Osteocyte (in vitro differentiated cells): Measurements from ENCODE around the gene ASCC1. TPM values are rescaled to one million over a fixed set of nuclear protein-coding genes. Genes with fewer than 3 reads are reported as not detected.

Experiments used
- DNase-seq: peaks from one replicate; pipeline ENCODE4 v3.0.0; 2021; ENCODE audit warnings: mixed read lengths; ENCODE audit not compliant: unreplicated experiment; ENCODE audit errors: extremely low spot score
- H3K27ac Mint-ChIP-seq: one replicate; pipeline ENCODE4 v1.8.0; 2021; ENCODE audit warnings: mild to moderate bottlenecking, mixed read lengths; ENCODE audit not compliant: unreplicated experiment
- H3K27me3 Mint-ChIP-seq: one replicate; pipeline ENCODE4 v1.8.0; 2021; ENCODE audit warnings: mixed read lengths; ENCODE audit not compliant: unreplicated experiment
- H3K36me3 Mint-ChIP-seq: one replicate; pipeline ENCODE4 v1.8.0; 2021; ENCODE audit warnings: mixed read lengths; ENCODE audit not compliant: unreplicated experiment
- H3K4me1 Mint-ChIP-seq: one replicate; pipeline ENCODE4 v1.8.0; 2021; ENCODE audit warnings: mixed read lengths; ENCODE audit not compliant: unreplicated experiment
- H3K4me3 Mint-ChIP-seq: one replicate; pipeline ENCODE4 v1.8.0; 2021; ENCODE audit warnings: mild to moderate bottlenecking, moderate library complexity, mixed read lengths; ENCODE audit not compliant: unreplicated experiment
- H3K9me3 Mint-ChIP-seq: one replicate; pipeline ENCODE4 v1.8.0; 2021; ENCODE audit warnings: mixed read lengths; ENCODE audit not compliant: unreplicated experiment
- total RNA-seq: library from RNA; stranded (reverse); gene quantifications from 2 replicates; pipeline ENCODE4 v1.2.1, GENCODE V29; 2021
- TF ChIP-seq, protein P1 (sequence below): fragments of 200-600 bp; sonication (generic); IDR thresholded peaks from 2 replicates; pipeline ENCODE4 v1.5.0; 2021; ENCODE audit warnings: antibody characterized with exemption, mild to moderate bottlenecking, moderate library complexity

The ASCC1 gene
- total RNA-seq, 1 donor from 2014 or later: 39.1 TPM

GRCh38 chr10:72171175-72171630, 44.9 kb downstream of the ASCC1 start:
- Mint-ChIP-seq H3K4me1 (peaks cover 24% of the 10 kb centered on the region), H3K27ac (peak overlapping the region; percentile 78), H3K4me3 (no peak overlapping the region), H3K27me3 (no peaks in the 10 kb centered on the region), H3K36me3 (peaks cover 7% of the 10 kb centered on the region), H3K9me3 (no peaks in the 10 kb centered on the region)
- DNase-seq: no peak
- TF ChIP-seq, protein P1, sequence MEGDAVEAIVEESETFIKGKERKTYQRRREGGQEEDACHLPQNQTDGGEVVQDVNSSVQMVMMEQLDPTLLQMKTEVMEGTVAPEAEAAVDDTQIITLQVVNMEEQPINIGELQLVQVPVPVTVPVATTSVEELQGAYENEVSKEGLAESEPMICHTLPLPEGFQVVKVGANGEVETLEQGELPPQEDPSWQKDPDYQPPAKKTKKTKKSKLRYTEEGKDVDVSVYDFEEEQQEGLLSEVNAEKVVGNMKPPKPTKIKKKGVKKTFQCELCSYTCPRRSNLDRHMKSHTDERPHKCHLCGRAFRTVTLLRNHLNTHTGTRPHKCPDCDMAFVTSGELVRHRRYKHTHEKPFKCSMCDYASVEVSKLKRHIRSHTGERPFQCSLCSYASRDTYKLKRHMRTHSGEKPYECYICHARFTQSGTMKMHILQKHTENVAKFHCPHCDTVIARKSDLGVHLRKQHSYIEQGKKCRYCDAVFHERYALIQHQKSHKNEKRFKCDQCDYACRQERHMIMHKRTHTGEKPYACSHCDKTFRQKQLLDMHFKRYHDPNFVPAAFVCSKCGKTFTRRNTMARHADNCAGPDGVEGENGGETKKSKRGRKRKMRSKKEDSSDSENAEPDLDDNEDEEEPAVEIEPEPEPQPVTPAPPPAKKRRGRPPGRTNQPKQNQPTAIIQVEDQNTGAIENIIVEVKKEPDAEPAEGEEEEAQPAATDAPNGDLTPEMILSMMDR: no peak

DNA sequence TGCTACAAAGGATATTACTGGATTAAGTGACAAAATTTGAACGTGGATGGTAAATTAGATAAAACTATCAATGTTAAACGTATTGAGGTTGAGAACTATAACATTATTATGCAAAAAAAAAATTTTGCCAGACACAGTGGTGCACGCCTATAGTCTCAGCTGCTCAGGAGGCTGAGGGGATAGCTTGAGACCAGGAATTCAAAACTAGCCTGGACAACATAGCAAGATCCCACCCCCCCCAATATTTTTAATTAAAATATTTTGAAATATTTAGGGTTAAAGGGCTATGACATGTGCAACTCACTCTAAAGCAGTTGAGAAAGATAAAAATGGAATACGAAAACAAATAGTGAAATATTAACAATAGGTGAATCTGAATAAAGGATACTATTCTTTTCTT, 45.3 kb downstream of the ASCC1 start:
- DNase-seq: no peak
- peak overlapping the region; percentile 78 for H3K27ac Mint-ChIP-seq
- H3K27me3 Mint-ChIP-seq: no peaks in the 10 kb centered on the region
- TF ChIP-seq, protein P1: no peak
- peaks cover 24% of the 10 kb centered on the region for H3K4me1 Mint-ChIP-seq
- H3K36me3 Mint-ChIP-seq: peaks cover 7% of the 10 kb centered on the region
- no peaks in the 10 kb centered on the region for H3K9me3 Mint-ChIP-seq
- H3K4me3 Mint-ChIP-seq: no peak overlapping the region

- Mint-ChIP-seq H3K27ac (peak overlapping the region; percentile 47), H3K9me3 (no peaks in the 10 kb centered on the region), H3K27me3 (no peaks in the 10 kb centered on the region), H3K4me3 (no peak overlapping the region), H3K4me1 (peaks cover 24% of the 10 kb centered on the region), H3K36me3 (peaks cover 7% of the 10 kb centered on the region)
- DNase-seq: no peak
- TF ChIP-seq, protein P1: no peak
These were observed 45.8 kb downstream of the ASCC1 start for GRCh38 chr10:72170263-72170662.

GRCh38 chr10:72167118-72167517, 49.0 kb downstream of the ASCC1 start:
- no peak for DNase-seq
- H3K27ac Mint-ChIP-seq: no peak overlapping the region
- H3K4me3 Mint-ChIP-seq: no peak overlapping the region
- H3K27me3 Mint-ChIP-seq: no peaks in the 10 kb centered on the region
- peaks cover 18% of the 10 kb centered on the region for H3K4me1 Mint-ChIP-seq
- H3K9me3 Mint-ChIP-seq: no peaks in the 10 kb centered on the region
- H3K36me3 Mint-ChIP-seq: peaks cover 12% of the 10 kb centered on the region
- TF ChIP-seq, protein P1: no peak

GRCh38 chr10:72164617-72165016, 51.5 kb downstream of the ASCC1 start:
- DNase-seq: no peak
- no peak overlapping the region for H3K27ac Mint-ChIP-seq
- peaks cover 21% of the 10 kb centered on the region for H3K36me3 Mint-ChIP-seq
- H3K4me3 Mint-ChIP-seq: no peak overlapping the region
- H3K9me3 Mint-ChIP-seq: no peaks in the 10 kb centered on the region
- peaks cover 9% of the 10 kb centered on the region for H3K4me1 Mint-ChIP-seq
- TF ChIP-seq, protein P1: no peak
- H3K27me3 Mint-ChIP-seq: no peaks in the 10 kb centered on the region
